Measurements from ENCODE around the gene SH3PXD2B. TPM values are rescaled to one million over a fixed set of nuclear protein-coding genes. Genes with fewer than 3 reads are reported as not detected.

SH3PXD2B gene
- total and polyA plus RNA-seq, 2 of the 4 experiments (the other 2 are of a cell fraction) = 8.2 to 14.4 TPM

DNA sequence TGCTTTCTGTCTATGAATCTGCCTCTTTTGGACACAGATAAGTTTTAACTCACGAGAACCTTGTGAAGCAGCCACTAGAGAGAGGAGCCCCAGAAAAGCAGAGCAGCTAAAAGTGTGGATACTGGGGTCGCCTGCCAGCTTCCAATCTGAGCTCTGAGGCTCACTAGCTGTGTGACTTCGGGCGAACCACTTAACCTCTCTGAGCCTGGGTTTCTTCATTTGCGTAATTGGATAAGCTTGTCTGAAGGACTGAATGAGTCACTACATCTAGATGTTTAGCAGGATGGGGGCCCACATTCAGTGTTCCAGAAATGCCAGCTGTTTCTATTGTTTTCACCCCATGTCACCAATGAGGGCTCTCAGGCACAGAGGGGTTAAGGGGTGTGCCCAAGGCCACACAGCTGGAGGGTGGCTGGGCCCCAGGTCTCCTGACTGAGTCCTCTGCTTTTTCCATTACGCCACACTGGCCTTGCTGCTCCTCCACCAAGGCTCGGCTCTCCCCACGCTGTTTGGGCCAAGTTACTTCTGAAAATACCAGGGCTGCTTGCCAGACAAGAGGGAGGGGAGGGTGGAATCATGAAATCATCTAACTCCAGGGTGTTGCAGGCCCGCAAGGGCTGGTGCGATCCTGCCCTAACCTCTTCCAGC is 36.2 kb downstream of the SH3PXD2B start:
- peak overlapping the region; percentile 4; the same call in 1 of the 2 replicates for H4K5ac ChIP-seq (ENCODE audit: low read depth, low read length)
- H3K4ac ChIP-seq (ENCODE audit: low read depth, low read length) = peak overlapping the region; percentile 72
- H3K23ac ChIP-seq (ENCODE audit: low read depth, low read length) = no peak overlapping the region; the same call in 1 of the 2 replicates
- peak overlapping the region; percentile 15; the same call in 1 of the 2 replicates for H3K4me2 ChIP-seq (ENCODE audit: low read depth, low read length)
- H3K79me1 ChIP-seq (ENCODE audit: low read depth in 1 of 2, low read length in 2 of 2) = peaks cover 13 to 73% of the 10 kb centered on the region in 2 experiments
- in situ Hi-C loops (cut with MboI; ENCODE audit: low sequenced_read_pairs) = no loop called here
- H3K27ac ChIP-seq (ENCODE audit: insufficient read depth, low read length) = peak overlapping the region; percentile 60
- H2BK120ac ChIP-seq (ENCODE audit: low read depth, low read length) = peak overlapping the region; percentile 42; the same call in 1 of the 2 replicates
- no TSS peak for BruUV-seq (replicated peaks)
- H3K4me3 ChIP-seq (ENCODE audit: insufficient read depth, low read depth, low read length) = no peak overlapping the region
- H2AK5ac ChIP-seq (ENCODE audit: low read depth, low read length) = peak overlapping the region; percentile 72; the same call in 1 of the 2 replicates
- H3K9me3 ChIP-seq (ENCODE audit: control insufficient read depth, insufficient read depth, low read length) = no peaks in the 10 kb centered on the region
- H3K9ac ChIP-seq (ENCODE audit: low read depth, low read length) = no peak overlapping the region
- no peak overlapping the region for H2AK9ac ChIP-seq (replicated peaks; ENCODE audit: low read depth, low read length, poor library complexity)
- peak; percentile 83 for TF ChIP-seq BHLHE40 (IDR thresholded peaks at IDR 0.05; ENCODE audit: low read depth, low read length)
- no peak for TF ChIP-seq MAFK (IDR thresholded peaks at IDR 0.05; ENCODE audit: low read depth, low read length)
- TF ChIP-seq CEBPB (IDR thresholded peaks at IDR 0.05; ENCODE audit: low read depth, low read length) = peak; percentile 81
- peak; percentile 98 for TF ChIP-seq RCOR1 (IDR thresholded peaks at IDR 0.05; ENCODE audit: insufficient replicate concordance, low read length)
- no peak for TF ChIP-seq POLR2A (IDR thresholded peaks at IDR 0.05; ENCODE audit: low read depth, low read length)
- no peak; the same call in 1 of the 2 replicates for TF ChIP-seq NFE2L2 (IDR thresholded peaks at IDR 0.05; ENCODE audit: low read depth, low read length)
- TF ChIP-seq FOS (IDR thresholded peaks at IDR 0.05; ENCODE audit: low read depth, low read length) = peak; percentile 76
- peak; percentile 92; the same call in 1 of the 2 replicates for TF ChIP-seq MAZ (IDR thresholded peaks at IDR 0.05; ENCODE audit: borderline replicate concordance, low read depth, low read length)
- peaks cover 38% of the 10 kb centered on the region for H4K20me1 ChIP-seq (ENCODE audit: insufficient read depth, low read length)
- H3K4me1 ChIP-seq (ENCODE audit: control insufficient read depth, insufficient read depth, low read length) = peaks cover 30% of the 10 kb centered on the region
- H3K9me1 ChIP-seq (ENCODE audit: insufficient read depth, low read length) = peaks cover 36% of the 10 kb centered on the region
- H3K27me3 ChIP-seq (ENCODE audit: control insufficient read depth, insufficient read depth, low read length) = no peaks in the 10 kb centered on the region
- H2BK20ac ChIP-seq (ENCODE audit: low read depth, low read length) = peak overlapping the region; percentile 63; the same call in 1 of the 2 replicates
- H4K8ac ChIP-seq (ENCODE audit: low read depth in 2 of 2, low read length in 2 of 2) = peak overlapping the region in 1 of 2 experiments; percentile 35; a peak in 2 of 4 replicates
- peak overlapping the region; percentile 21; the same call in 1 of the 2 replicates for H4K91ac ChIP-seq (ENCODE audit: insufficient read depth, low read depth, low read length)
- dilution Hi-C loops (cut with HindIII; ENCODE audit: low sequenced_read_pairs, unreplicated experiment) = no loop called here
- H2BK5ac ChIP-seq (ENCODE audit: low read depth, low read length, poor library complexity, severe bottlenecking) = peak overlapping the region; percentile 9
- H3K36me3 ChIP-seq (ENCODE audit: control insufficient read depth, insufficient read depth, low read length) = peaks cover 28% of the 10 kb centered on the region; the same call in 1 of the 2 replicates
- DNase-seq = peak; percentile 95
- ChIA-PET POLR2A (ENCODE audit: unreplicated experiment) (no interaction called here), CTCF (interaction anchor here (1.2 kb wide), 1 partner anchor 279 kb away, joined by 4 read pairs; no protein-coding TSS in a partner anchor)
- H3K56ac ChIP-seq (ENCODE audit: extremely low read depth, insufficient read depth, low read length) = no peak overlapping the region
- WGBS, 2 experiments (ENCODE audit: extremely low coverage in 2 of 2, insufficient read length in 1 of 2) = no CpG with 5 or more reads among the region's 10 CpGs
- peak overlapping the region; percentile 21; the same call in 1 of the 3 replicates for H2BK15ac ChIP-seq (ENCODE audit: low read depth, low read length)
- intact Hi-C loops (cut with micrococcal nuclease) = no loop called here
- ATAC-seq (ENCODE audit: low read depth) = peak; percentile 82
- 0 out of 2 replicates have a peak overlapping the region, but pooled peaks have one; percentile 5 for H3K18ac ChIP-seq (ENCODE audit: low read depth, low read length)
- peak overlapping the region; percentile 72 for H2AFZ ChIP-seq (replicated peaks; ENCODE audit: low read length, poor library complexity)
- 0 out of 2 replicates have a peak overlapping the region, but pooled peaks have one; percentile 40 for H3K14ac ChIP-seq (replicated peaks; ENCODE audit: low read depth, low read length)

Measured in IMR-90 (cell line).